SKM-1 treated with dmso at 0.1 percent for 144 hours (cell line): Measurements from ENCODE around the gene SLC29A3.
"Not testable (repeated sequence)": the region's sequence is repeated elsewhere in the genome, so short reads cannot be mapped to it uniquely, and the experiment has no call there.

Experiments
- DNase-seq: peaks from one replicate; lab custom pipeline; 2025; ENCODE audit not compliant: unreplicated experiment; lab: John Stamatoyannopoulos, UW

Gene SLC29A3

GRCh38 chr10:71344154-71344925, 25.3 kb downstream of the SLC29A3 start:
- DNase-seq = no peak

- DNase-seq = no peak
Measured at GRCh38 chr10:71344993-71345480, 26.0 kb downstream of the SLC29A3 start.

- DNase-seq = no peak
Measured at GRCh38 chr10:71345694-71346093, 26.6 kb downstream of the SLC29A3 start.

GRCh38 chr10:71346731-71347130, 27.7 kb downstream of the SLC29A3 start:
- no peak for DNase-seq

- no peak for DNase-seq
Measured at GRCh38 chr10:71347587-71348395, 28.7 kb downstream of the SLC29A3 start.

- DNase-seq = no peak
Measured at GRCh38 chr10:71348850-71349249, 29.8 kb downstream of the SLC29A3 start.

- DNase-seq = no peak
Measured at GRCh38 chr10:71349406-71349805, 30.3 kb downstream of the SLC29A3 start.

GRCh38 chr10:71351087-71351486, 32.0 kb downstream of the SLC29A3 start:
- no peak for DNase-seq

- peak; percentile 20 for DNase-seq
Measured at GRCh38 chr10:71351628-71352319, 32.7 kb downstream of the SLC29A3 start.

- DNase-seq = no peak
Measured at GRCh38 chr10:71353639-71354038, 34.6 kb downstream of the SLC29A3 start.

- DNase-seq = no peak
Measured at GRCh38 chr10:71354776-71355175, 35.7 kb downstream of the SLC29A3 start.

- no peak for DNase-seq
Measured at GRCh38 chr10:71355886-71356285, 36.8 kb downstream of the SLC29A3 start.

- DNase-seq = no peak
Measured at GRCh38 chr10:71357792-71358265, 38.8 kb downstream of the SLC29A3 start.

- DNase-seq = no peak
Measured at GRCh38 chr10:71358277-71358676, 39.2 kb downstream of the SLC29A3 start.

GRCh38 chr10:71358906-71359305, 39.8 kb downstream of the SLC29A3 start:
- DNase-seq = not testable (repeated sequence)

GRCh38 chr10:71359364-71360046, 40.4 kb downstream of the SLC29A3 start:
- DNase-seq = peak; percentile 73

GRCh38 chr10:71360735-71361134, 41.7 kb downstream of the SLC29A3 start:
- DNase-seq = no peak

- DNase-seq = no peak
Measured at GRCh38 chr10:71361581-71361980, 42.5 kb downstream of the SLC29A3 start.

- no peak for DNase-seq
Measured at GRCh38 chr10:71362141-71362540, 43.1 kb downstream of the SLC29A3 start.

- no peak for DNase-seq
Measured at GRCh38 chr10:71363936-71364335, 44.9 kb downstream of the SLC29A3 start.

- no peak for DNase-seq
Measured at GRCh38 chr10:71365366-71365765, 46.3 kb downstream of the SLC29A3 start.
